H1 (cell line): ENCODE data around the gene UBC. TPM values are rescaled to one million over a fixed set of nuclear protein-coding genes. Genes with fewer than 3 reads are reported as not detected.

ENCODE experiments used
- BCL11A ChIP-seq, 2 experiments: IDR thresholded peaks; one replicate each; pipeline ENCODE4 v1.6.1; 2011; ENCODE audit warnings: low read depth in 2 of 2, low read length in 2 of 2, mild to moderate bottlenecking in 2 of 2
- RBBP5 ChIP-seq: IDR thresholded peaks from 2 replicates; pipeline ENCODE4 v1.7.1; 2012; ENCODE audit warnings: low read depth, mild to moderate bottlenecking, inconsistent platforms, low read length, moderate library complexity, borderline replicate concordance
- RXRA ChIP-seq: IDR thresholded peaks from 2 replicates; pipeline ENCODE4 v1.6.1; 2011; ENCODE audit warnings: low read depth, mild to moderate bottlenecking, low read length, moderate library complexity; ENCODE audit not compliant: insufficient read depth
- SUZ12 ChIP-seq: fragments of 200-600 bp; sonication (generic); IDR thresholded peaks from 2 replicates; pipeline ENCODE4 v1.6.1; 2012; ENCODE audit warnings: mild to moderate bottlenecking, inconsistent platforms, low read length, moderate library complexity, mixed read lengths
- polyA plus RNA-seq, 7 experiments: library from polyadenylated mRNA; depleted of rRNA in 3 of 7; stranded (reverse) in 5 of 7; unstranded in 2 of 7; fragments of >200 nt in 5 of 7; fragments of 200-250 nt in 2 of 7; gene quantifications; 1 replicate in 5 of 7; 2 replicates in 1 of 7; 4 replicates in 1 of 7; pipeline versions ENCODE4 v1.2.1 to v1.2.3, GENCODE V29; 2011 to 2013; ENCODE audit warnings: missing spikeins in 2 of 7, mixed read lengths in 2 of 7
- total RNA-seq: library from RNA; stranded (reverse); fragmentation: NEBNext Ultra II Directional; extraction: Animal tissue kit (Norgen Biotek cat#: 25700); gene quantifications from 2 replicates; pipeline ENCODE4 v1.2.1, GENCODE V29; 2021
- TF ChIP-seq, protein P1 (sequence below), 3 experiments: IDR thresholded peaks; 1 replicate in 2 of 3; 2 replicates in 1 of 3; pipeline versions ENCODE4 v1.5.1 to v1.6.1; 2011; ENCODE audit warnings: low read length in 3 of 3, mild to moderate bottlenecking in 3 of 3, inconsistent platforms in 2 of 3, low read depth in 1 of 3, moderate library complexity in 1 of 3; ENCODE audit not compliant: insufficient read depth in 1 of 3; ENCODE audit errors: control extremely low read depth in 1 of 3

The UBC gene
- total and polyA plus RNA-seq, 2 of the 8 experiments (the other 6 are each of a cell fraction or from before 2014, with no cell fraction given), result 559 to 749 TPM

DNA sequence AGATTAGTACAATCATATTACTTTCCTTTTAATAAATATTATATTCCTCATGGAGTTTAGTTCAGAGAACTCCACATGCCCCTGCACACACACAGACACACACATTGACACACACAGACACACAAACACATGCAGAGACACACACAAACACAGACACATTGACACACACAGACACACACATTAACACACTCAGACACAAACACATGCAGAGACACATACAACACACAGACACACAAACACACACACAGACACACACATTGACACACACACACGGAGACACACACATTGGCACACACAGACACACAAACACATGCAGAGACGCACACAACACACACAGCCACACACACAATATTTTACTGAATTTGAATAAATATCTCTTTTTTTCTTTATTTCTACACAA is 38.3 kb downstream of the UBC start (continued):
- TF ChIP-seq, protein P1, sequence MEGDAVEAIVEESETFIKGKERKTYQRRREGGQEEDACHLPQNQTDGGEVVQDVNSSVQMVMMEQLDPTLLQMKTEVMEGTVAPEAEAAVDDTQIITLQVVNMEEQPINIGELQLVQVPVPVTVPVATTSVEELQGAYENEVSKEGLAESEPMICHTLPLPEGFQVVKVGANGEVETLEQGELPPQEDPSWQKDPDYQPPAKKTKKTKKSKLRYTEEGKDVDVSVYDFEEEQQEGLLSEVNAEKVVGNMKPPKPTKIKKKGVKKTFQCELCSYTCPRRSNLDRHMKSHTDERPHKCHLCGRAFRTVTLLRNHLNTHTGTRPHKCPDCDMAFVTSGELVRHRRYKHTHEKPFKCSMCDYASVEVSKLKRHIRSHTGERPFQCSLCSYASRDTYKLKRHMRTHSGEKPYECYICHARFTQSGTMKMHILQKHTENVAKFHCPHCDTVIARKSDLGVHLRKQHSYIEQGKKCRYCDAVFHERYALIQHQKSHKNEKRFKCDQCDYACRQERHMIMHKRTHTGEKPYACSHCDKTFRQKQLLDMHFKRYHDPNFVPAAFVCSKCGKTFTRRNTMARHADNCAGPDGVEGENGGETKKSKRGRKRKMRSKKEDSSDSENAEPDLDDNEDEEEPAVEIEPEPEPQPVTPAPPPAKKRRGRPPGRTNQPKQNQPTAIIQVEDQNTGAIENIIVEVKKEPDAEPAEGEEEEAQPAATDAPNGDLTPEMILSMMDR (IDR thresholded peaks at IDR 0.05; ENCODE audit: control extremely low read depth in 1 of 3, insufficient read depth in 1 of 3, low read depth in 1 of 3, low read length in 3 of 3), result no peak
- TF ChIP-seq SUZ12 (no peak), RXRA (no peak), BCL11A (IDR thresholded peaks at IDR 0.05; ENCODE audit: low read depth in 2 of 2, low read length in 2 of 2) (no peak), RBBP5 (no peak)
